Liver (tissue), 3 donors: ENCODE results near the gene GRIN3A.
"Not testable (repeated sequence)": the region's sequence is repeated elsewhere in the genome, so short reads cannot be mapped to it uniquely, and the experiment has no call there.

ENCODE experiments used
- CTCF ChIP-seq: fragments of 150-350 bp; IDR thresholded peaks from 2 replicates; pipeline ENCODE4 v1.5.1; 2017; ENCODE audit warnings: improper control_type of control experiment, low read depth, low read length; ENCODE audit not compliant: missing input control
- EGR1 ChIP-seq, 2 donors: IDR thresholded peaks; 2 replicates each; pipeline ENCODE4 v1.6.1; 2016 to 2018; ENCODE audit warnings: antibody characterized with exemption in 2 of 2, low read depth in 2 of 2
- donor health status: healthy.
- donor health status: healthy.

DNA sequence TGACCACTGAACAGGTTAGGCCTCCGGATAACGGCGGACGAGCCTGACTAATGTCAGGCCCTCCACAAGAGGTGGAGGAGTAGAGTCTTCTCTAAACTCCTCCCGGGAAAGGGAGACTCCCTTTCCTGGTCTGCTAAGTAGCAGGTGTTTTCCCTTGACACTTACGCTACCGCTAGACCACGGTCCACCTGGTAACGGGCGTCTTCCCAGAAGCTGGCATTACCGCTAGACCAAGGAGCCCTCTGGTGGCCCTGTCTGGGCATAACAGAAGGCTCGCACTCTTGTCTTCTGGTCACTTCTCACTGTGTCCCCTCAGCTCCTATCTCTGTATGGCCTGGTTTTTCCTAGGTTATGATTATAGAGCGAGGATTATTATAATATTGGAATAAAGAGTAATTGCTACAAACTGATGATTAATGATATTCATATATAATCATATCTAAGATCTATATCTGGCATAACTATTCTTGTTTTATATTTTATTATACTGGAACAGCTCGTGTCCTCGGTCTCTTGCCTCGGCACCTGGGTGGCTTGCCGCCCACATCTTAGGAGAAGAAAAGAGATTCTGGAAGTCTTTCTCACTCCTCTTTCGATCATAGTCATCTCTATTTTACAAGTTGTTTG is 188.9 kb downstream of the GRIN3A start:
- not testable (repeated sequence) for TF ChIP-seq EGR1 (IDR thresholded peaks at IDR 0.05; ENCODE audit: low read depth in 2 of 2); CTCF
